Mammary epithelial cell (primary cell): ENCODE measurements around the gene SIK3.

Experiments
- EZH2 ChIP-seq: IDR thresholded peaks from 2 replicates; pipeline ENCODE4 v1.6.1; 2012; ENCODE audit warnings: low read length, inconsistent platforms, borderline replicate concordance
- TF ChIP-seq, protein P1 (sequence below), 2 donors: IDR thresholded peaks in 1 of 2; conservative IDR thresholded peaks in 1 of 2; 2 replicates each; pipeline ENCODE4 v1.5.1; 2011 to 2012; ENCODE audit warnings: inconsistent platforms in 2 of 2, low read length in 2 of 2, mild to moderate bottlenecking in 2 of 2, control low read depth in 1 of 2, low read depth in 1 of 2; ENCODE audit not compliant: insufficient read depth in 1 of 2; ENCODE audit errors: extremely low read depth in 1 of 2

DNA sequence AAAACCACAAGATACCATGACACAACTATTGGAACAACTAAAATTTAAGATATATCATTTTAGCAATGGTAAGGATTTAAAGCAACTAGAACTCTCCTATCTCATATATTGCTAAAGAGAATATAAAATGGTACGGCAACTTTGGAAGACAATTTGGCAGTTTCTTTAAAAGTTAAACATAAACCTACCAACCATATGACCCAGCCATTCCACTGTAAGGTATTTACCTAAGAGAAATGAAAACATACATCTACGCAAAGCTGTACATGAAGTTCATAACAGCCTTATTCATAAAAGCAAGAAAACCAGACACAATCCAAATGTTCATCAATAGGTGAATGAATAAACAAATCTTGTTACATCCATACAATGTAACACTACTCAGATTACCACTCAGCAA lies 31.3 kb downstream of the SIK3 start:
- TF ChIP-seq, protein P1, sequence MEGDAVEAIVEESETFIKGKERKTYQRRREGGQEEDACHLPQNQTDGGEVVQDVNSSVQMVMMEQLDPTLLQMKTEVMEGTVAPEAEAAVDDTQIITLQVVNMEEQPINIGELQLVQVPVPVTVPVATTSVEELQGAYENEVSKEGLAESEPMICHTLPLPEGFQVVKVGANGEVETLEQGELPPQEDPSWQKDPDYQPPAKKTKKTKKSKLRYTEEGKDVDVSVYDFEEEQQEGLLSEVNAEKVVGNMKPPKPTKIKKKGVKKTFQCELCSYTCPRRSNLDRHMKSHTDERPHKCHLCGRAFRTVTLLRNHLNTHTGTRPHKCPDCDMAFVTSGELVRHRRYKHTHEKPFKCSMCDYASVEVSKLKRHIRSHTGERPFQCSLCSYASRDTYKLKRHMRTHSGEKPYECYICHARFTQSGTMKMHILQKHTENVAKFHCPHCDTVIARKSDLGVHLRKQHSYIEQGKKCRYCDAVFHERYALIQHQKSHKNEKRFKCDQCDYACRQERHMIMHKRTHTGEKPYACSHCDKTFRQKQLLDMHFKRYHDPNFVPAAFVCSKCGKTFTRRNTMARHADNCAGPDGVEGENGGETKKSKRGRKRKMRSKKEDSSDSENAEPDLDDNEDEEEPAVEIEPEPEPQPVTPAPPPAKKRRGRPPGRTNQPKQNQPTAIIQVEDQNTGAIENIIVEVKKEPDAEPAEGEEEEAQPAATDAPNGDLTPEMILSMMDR (conservative IDR thresholded peaks at IDR 0.05 in 1 of 2, IDR thresholded peaks at IDR 0.05 in 1 of 2; ENCODE audit: extremely low read depth in 1 of 2, insufficient read depth in 1 of 2, low read depth in 1 of 2, low read length in 2 of 2), result no peak
- TF ChIP-seq EZH2, result no peak
